NCI-H187 (cell line): ENCODE results near the gene FREY1.

ENCODE experiments used
- DNase-seq, 2 experiments: peaks; one replicate each; lab custom pipeline; 2025; lab: John Stamatoyannopoulos, UW

The FREY1 gene

DNA sequence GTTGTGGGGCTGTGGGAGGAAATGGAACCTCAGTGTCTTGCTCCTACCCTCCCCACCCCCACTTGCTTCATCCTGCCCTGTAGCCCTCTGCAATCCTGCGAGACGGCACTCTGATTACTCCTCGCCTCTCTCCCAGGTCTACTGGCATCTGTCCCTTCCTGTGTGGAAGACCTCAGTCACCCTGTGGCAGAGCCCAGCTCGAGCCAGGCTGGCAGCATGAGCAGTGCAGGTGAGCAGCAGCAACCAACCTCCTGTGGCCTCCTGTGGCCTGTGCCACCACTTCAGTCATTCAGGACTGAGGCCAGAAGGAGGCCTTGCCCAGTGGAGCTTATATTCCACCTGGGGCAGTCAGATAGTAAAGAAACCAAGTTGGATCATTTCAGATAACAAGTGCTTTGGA, 36.4 kb downstream of the FREY1 start:
- DNase-seq: no peak

DNA sequence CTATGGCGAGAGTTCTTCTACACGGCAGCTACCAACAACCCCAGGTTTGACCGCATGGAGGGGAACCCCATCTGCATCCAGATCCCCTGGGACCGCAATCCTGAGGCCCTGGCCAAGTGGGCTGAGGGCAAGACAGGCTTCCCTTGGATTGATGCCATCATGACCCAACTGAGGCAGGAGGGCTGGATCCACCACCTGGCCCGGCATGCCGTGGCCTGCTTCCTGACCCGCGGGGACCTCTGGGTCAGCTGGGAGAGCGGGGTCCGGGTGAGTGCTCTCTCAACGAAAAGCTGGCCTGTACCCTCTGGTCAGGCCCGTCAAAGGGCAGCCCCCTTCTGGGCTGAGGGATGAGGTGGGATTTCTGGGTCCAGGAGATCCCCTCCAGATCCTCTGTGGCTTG, 37.5 kb downstream of the FREY1 start:
- no peak for DNase-seq

DNA sequence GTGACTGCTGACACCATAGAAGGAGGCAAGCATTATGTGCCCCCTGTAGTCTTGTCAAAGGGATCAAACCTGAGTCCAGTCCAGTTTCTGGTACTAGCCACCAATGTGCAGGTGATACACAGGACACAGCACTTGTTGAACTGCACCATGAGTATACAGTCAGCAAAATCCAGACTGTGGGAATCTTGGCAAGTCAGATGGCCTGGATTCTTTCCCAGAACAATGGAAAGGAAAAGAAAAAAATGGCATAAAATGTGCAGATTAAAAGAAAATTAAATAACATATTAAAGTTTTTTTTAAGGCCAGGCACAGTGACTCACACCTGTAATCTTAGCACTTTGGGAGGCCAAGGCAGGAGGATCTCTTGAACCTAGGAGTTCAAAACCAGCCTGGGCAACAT, 43.0 kb downstream of the FREY1 start:
- DNase-seq: no peak

DNA sequence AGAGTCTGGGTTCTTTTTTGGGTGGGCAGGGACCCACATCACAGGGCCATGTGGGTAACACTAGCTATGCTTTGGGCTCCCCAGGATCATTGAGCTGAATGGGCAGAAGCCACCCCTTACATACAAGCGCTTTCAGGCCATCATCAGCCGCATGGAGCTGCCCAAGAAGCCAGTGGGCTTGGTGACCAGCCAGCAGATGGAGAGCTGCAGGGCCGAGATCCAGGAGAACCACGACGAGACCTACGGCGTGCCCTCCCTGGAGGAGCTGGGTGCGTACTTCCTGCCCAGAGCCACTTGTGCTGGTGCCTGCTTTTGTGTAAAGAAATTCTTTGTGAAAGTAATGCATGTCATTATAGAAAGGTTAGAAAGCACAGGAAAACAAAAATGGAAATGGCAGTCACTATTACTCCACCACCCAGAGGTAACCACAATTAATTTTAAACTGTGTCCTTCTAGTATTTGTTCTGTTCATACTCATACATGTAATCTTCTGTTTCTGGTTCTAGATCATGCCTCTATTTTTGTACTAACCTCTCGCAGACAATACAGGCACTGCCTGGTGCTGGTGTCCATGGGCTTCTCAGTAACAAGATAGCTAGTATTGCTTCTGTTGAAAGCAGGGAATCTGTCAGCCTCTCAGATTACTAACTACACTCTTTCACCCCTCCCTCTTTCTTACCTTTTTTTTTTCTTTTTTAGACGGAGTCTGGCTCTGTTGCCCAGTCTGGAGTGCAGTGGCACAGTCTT, 46.1 kb downstream of the FREY1 start:
- no peak for DNase-seq

DNA sequence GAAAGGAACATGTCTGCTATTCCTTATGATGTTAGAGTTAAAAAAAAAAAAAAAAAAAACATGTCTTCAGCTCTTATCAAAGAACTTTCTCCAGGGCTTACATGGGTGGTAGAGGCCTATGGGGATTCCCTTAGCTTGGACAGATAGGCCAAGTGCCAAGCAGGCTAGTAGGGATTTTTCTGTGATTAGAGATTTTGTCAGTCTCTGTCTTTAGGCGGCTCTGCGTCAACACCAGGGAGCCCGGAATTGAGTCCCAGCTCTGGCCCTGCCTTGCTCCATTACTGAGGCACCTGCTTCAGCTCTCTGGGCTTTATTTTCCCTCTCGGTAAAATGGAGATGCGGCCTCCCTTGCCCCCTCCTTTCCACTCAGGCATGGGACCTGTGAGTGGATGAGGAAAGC, 46.7 kb downstream of the FREY1 start:
- no peak for DNase-seq

DNA sequence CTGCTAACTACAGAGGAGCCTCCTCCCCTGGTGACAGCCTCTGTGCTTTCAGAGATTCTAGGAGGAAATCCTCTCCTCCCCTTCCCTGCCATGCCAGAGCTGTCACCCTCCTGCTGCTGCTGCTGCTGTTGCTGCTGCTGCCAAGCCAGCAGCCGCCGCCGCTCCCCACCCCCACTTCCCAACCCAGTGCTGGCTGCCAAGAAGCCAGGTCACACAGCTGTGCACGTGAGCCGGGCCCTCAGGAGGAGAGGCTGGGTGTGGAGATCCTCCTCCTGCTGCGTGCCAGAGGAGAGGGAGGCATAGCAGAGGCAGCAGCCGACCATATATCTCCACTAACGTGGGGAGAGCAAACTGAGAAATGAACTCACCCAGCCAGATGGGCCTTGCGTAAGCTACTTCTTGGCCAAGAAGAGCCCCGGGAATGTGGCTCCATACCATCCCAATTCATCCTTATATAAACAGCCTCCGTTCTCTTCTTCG, 47.4 kb downstream of the FREY1 start:
- peak; percentile 53 to 79 for DNase-seq

DNA sequence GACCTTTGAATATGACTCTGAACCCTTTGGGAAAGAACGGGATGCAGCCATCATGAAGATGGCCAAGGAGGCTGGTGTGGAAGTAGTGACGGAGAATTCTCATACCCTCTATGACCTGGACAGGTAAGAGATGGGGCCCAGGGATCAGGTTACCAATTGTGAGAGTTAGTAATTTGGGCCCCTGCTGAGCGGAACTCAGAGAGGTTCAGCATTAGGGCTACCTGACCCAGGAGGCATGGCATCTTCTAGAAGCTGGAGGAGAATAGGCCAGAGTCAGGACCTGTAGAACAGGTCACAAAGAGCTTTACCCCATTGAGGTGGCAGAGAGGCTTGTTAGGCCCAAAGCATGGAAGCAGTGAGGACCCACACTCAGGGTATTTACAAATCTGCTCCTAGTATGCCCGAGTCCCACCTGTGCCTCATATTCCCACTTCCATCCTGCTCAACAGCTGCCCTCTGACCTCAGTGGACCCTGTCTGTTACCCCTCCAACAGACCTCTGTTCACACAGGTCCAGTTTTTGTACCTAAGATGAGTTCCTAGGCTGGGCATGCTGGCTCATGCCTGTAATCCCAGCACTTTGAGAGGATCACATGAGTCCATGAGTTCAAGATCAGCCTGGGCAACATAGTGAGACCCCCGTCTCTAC, 48.2 kb downstream of the FREY1 start:
- no peak for DNase-seq

DNA sequence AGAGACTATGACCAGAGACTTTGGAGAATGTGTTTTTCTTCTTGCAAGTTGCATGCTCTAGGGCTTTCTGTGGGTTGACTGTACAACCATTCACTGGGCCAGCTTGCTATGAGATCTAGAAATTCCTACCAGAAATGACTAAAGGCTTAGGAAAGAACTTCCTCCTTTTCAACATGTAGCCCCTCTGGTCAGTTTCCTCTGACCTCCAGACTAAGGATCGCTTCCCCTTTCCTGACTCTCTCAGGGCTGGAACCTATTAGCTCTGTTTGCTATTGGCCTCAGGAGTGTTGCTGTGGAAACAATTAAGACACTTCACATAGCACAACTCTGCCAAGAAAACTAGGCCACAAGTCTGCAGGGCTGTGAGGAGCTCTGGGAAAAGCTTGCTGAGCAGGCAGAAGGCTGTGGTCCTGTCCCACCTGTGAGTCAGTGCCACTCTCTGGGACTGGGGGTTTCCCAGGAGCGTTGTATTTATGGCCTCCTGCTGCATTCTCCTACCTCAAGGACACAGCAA, 49.1 kb downstream of the FREY1 start:
- no peak for DNase-seq
